Measurements from ENCODE around the gene CNOT2.

DNA sequence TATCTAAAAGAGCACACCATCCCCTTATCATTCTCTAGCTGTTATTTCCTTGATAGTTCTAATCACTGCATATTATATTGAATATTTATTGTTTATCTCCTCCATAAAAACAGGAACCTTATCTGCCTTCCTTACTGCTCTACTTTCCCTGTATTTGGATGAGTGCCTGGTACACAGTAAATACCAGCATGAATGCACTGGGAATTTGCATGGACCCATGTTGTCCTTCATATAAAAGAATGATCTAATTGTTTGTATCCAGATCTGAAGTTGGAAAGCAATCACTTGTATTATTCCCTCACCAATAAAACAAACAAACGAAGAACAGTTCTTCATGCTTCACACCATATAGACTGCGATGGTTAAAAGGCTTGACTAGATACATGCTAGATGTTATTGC lies 15.3 kb upstream of the CNOT2 start:
- TF ChIP-seq, protein P1, sequence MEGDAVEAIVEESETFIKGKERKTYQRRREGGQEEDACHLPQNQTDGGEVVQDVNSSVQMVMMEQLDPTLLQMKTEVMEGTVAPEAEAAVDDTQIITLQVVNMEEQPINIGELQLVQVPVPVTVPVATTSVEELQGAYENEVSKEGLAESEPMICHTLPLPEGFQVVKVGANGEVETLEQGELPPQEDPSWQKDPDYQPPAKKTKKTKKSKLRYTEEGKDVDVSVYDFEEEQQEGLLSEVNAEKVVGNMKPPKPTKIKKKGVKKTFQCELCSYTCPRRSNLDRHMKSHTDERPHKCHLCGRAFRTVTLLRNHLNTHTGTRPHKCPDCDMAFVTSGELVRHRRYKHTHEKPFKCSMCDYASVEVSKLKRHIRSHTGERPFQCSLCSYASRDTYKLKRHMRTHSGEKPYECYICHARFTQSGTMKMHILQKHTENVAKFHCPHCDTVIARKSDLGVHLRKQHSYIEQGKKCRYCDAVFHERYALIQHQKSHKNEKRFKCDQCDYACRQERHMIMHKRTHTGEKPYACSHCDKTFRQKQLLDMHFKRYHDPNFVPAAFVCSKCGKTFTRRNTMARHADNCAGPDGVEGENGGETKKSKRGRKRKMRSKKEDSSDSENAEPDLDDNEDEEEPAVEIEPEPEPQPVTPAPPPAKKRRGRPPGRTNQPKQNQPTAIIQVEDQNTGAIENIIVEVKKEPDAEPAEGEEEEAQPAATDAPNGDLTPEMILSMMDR (IDR thresholded peaks at IDR 0.05) = no peak
- TF ChIP-seq POLR2A (IDR thresholded peaks at IDR 0.05) (no peak), EP300 (IDR thresholded peaks at IDR 0.05) (no peak), POLR2AphosphoS5 (IDR thresholded peaks at IDR 0.05) (no peak)

Data from upper lobe of left lung (tissue), 4 donors.